ENCODE results near the gene AQP2.

DNA sequence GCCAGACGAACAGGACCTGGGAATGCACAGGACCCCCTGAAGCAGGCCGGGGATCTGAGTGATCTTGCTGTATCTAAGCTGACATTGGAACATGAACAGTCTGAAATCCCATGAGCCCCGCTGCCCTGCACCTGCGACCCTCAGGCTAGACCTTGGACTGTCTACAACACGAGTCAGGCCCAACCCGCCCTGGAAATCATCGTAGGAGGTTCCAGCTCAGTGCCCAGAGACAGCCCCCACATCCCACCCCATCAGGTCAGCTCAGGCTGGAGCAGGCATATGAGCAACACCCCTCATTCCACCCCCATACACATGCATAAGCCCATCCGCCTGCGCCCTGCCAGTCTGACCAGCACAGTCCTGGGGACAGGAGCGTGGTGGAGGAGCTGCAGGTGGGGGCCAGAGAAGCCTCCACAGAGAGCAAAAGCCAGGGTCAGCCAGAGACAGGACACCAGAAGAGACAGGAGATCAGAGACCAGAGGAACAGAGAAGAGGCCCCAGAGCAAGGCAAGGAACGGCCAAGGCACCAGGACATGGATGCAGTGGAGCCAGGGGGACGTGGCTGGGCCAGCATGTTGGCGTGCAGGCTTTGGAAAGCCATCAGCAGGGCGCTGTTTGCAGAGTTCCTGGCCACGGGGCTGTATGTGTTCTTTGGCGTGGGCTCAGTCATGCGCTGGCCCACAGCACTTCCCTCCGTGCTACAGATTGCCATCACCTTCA lies 22.3 kb downstream of the AQP2 start, which contains the start of gene AQP6:
- TF ChIP-seq, protein P1, sequence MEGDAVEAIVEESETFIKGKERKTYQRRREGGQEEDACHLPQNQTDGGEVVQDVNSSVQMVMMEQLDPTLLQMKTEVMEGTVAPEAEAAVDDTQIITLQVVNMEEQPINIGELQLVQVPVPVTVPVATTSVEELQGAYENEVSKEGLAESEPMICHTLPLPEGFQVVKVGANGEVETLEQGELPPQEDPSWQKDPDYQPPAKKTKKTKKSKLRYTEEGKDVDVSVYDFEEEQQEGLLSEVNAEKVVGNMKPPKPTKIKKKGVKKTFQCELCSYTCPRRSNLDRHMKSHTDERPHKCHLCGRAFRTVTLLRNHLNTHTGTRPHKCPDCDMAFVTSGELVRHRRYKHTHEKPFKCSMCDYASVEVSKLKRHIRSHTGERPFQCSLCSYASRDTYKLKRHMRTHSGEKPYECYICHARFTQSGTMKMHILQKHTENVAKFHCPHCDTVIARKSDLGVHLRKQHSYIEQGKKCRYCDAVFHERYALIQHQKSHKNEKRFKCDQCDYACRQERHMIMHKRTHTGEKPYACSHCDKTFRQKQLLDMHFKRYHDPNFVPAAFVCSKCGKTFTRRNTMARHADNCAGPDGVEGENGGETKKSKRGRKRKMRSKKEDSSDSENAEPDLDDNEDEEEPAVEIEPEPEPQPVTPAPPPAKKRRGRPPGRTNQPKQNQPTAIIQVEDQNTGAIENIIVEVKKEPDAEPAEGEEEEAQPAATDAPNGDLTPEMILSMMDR (IDR thresholded peaks at IDR 0.05) = no peak
- TF ChIP-seq POLR2AphosphoS5 (IDR thresholded peaks at IDR 0.05) (no peak), POLR2A (IDR thresholded peaks at IDR 0.05) (no peak)

All from breast epithelium (tissue), 3 donors.